ENCODE data around the gene RANBP17. TPM values are rescaled to one million over a fixed set of nuclear protein-coding genes. Genes with fewer than 3 reads are reported as not detected.

The RANBP17 gene
- polyA plus RNA-seq, 1 of the 3 experiments (the other 2 are of a cell fraction): 6.0 TPM

DNA sequence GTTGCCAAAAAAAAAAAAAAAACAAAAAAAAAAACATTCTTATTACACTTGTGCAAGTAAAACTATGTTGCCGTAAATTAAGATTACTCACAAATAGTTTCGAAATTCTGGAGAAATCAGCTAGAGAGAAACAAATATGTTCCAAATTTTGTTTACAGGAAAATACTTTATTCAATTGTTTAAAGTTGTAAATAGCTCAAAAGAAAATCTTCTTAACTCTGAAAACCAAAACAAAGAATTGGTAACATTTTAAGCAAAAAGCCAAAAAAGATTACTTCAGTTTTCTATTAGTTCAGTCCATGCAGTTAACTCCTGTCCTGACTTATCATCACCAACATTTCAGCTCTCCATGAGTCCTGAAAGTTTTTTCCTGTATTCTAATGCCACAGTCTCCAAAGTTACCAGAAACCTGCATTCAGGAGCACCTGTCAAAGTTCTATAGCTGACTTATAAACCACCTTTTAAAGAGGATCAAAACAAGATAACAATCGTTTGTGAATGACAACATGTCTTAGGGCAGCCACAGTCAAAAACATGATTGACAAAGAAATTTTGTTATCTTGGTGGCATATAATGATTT, 194.1 kb downstream of the RANBP17 start:
- ChIA-PET CTCF (no interaction called here), POLR2A (interaction anchor here (1.0 kb wide), 1 partner anchor 36 kb away, joined by 4 read pairs; no protein-coding TSS in a partner anchor)
- Histone ChIP-seq H3K4me1 (ENCODE audit: control insufficient read depth in 1 of 2, insufficient read depth in 2 of 2, low read depth in 1 of 2, low read length in 1 of 2) (no peaks in the 10 kb centered on the region), H3K9ac (no peak overlapping the region), H3K27me3 (ENCODE audit: insufficient read depth) (no peaks in the 10 kb centered on the region), H3K9me3 (peaks cover 13% of the 10 kb centered on the region), H3K4me2 (no peak overlapping the region), H4K20me1 (ENCODE audit: insufficient read depth) (no peaks in the 10 kb centered on the region), H3F3A (replicated peaks; ENCODE audit: insufficient read depth) (no peaks in the 10 kb centered on the region), H2AFZ (ENCODE audit: low read depth) (no peak overlapping the region), H3K4me3 (ENCODE audit: low read depth in 2 of 2, low read length in 1 of 2) (no peak overlapping the region), H3K36me3 (replicated peaks in 1 of 2; ENCODE audit: control insufficient read depth in 1 of 2, insufficient read depth in 2 of 2, low read length in 1 of 2) (peaks cover 0 to 5% of the 10 kb centered on the region in 2 experiments), H3K79me2 (ENCODE audit: insufficient read depth) (no peaks in the 10 kb centered on the region), H3K27ac (ENCODE audit: low read depth in 2 of 2, low read length in 1 of 2) (no peak overlapping the region), H3K9me2 (no peaks in the 10 kb centered on the region)
- no peak for DNase-seq
- TF ChIP-seq CHD2 (IDR thresholded peaks at IDR 0.05; ENCODE audit: low read length, partially characterized antibody): no peak
- WGBS (ENCODE audit: low lambda C conversion rate): 85% methylated on average over 3 of the region's 3 CpGs

DNA sequence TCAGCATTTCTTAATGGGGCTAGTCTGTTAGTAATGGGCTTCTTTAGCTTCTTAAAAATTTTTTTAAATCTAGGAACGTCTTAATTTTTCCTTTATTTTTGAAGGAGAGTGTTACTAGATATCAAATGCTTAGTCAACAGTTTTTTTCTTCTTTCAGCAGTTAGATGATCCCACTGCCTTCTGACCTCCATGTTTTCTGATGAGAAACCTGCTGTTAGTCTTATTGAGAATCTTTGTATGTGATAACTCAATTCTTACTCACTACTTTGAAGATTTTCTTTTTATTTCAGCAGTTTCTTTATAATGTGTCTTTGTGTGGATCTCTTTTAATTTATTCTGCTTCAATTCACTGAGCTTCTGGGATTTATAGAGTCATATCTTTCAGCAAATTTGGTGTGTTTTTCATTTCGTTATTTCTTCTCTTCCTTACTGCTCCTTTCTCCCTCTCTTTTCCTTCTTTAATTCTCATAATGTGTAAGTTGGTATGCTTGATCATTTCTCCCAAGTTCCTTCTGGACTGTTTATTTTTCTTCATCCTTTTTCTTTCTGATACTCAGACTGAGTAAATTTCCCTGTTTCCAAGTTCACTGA, 205.8 kb downstream of the RANBP17 start:
- Histone ChIP-seq H3K36me3 (replicated peaks in 1 of 2; ENCODE audit: control insufficient read depth in 1 of 2, insufficient read depth in 2 of 2, low read length in 1 of 2) (peaks cover 0 to 9% of the 10 kb centered on the region in 2 experiments), H3K4me1 (ENCODE audit: control insufficient read depth in 1 of 2, insufficient read depth in 2 of 2, low read depth in 1 of 2, low read length in 1 of 2) (no peaks in the 10 kb centered on the region), H2AFZ (ENCODE audit: low read depth) (no peak overlapping the region), H3F3A (replicated peaks; ENCODE audit: insufficient read depth) (no peaks in the 10 kb centered on the region), H3K4me2 (no peak overlapping the region), H4K20me1 (ENCODE audit: insufficient read depth) (no peaks in the 10 kb centered on the region), H3K79me2 (ENCODE audit: insufficient read depth) (no peaks in the 10 kb centered on the region), H3K9ac (no peak overlapping the region), H3K4me3 (ENCODE audit: low read depth in 2 of 2, low read length in 1 of 2) (no peak overlapping the region), H3K27ac (ENCODE audit: low read depth in 2 of 2, low read length in 1 of 2) (no peak overlapping the region), H3K9me2 (no peaks in the 10 kb centered on the region), H3K9me3 (peaks cover 20% of the 10 kb centered on the region), H3K27me3 (ENCODE audit: insufficient read depth) (no peaks in the 10 kb centered on the region)
- CTCF ChIA-PET: no interaction called here
- POLR2A ChIA-PET: no interaction called here
- DNase-seq: no peak
- no peak for TF ChIP-seq FOXM1 (IDR thresholded peaks at IDR 0.05; ENCODE audit: low read depth)
- TF ChIP-seq, protein P1, sequence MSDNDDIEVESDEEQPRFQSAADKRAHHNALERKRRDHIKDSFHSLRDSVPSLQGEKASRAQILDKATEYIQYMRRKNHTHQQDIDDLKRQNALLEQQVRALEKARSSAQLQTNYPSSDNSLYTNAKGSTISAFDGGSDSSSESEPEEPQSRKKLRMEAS (IDR thresholded peaks at IDR 0.05; ENCODE audit: low read depth): no peak
- TF ChIP-seq YY1 (IDR thresholded peaks at IDR 0.05; ENCODE audit: low read depth): no peak
- TF ChIP-seq RFX5 (IDR thresholded peaks at IDR 0.05; ENCODE audit: low read length): no peak
- TF ChIP-seq GATA2 (CRISPR knock-in tag; IDR thresholded peaks at IDR 0.05): no peak
- no peak for TF ChIP-seq POLR2AphosphoS5 (IDR thresholded peaks at IDR 0.05; ENCODE audit: low read depth, low read length)
- no peak for TF ChIP-seq RXRA (IDR thresholded peaks at IDR 0.05; ENCODE audit: borderline replicate concordance, low read depth)
- TF ChIP-seq GABPA (IDR thresholded peaks at IDR 0.05; ENCODE audit: low read depth): no peak
- TF ChIP-seq, protein P2, sequence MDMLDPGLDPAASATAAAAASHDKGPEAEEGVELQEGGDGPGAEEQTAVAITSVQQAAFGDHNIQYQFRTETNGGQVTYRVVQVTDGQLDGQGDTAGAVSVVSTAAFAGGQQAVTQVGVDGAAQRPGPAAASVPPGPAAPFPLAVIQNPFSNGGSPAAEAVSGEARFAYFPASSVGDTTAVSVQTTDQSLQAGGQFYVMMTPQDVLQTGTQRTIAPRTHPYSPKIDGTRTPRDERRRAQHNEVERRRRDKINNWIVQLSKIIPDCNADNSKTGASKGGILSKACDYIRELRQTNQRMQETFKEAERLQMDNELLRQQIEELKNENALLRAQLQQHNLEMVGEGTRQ (IDR thresholded peaks at IDR 0.05; ENCODE audit: borderline replicate concordance, low read depth, low read length): no peak
- TF ChIP-seq EP300 (IDR thresholded peaks at IDR 0.05; ENCODE audit: borderline replicate concordance in 1 of 2, low read depth in 1 of 2, low read length in 1 of 2): no peak
- TF ChIP-seq FOXJ3 (CRISPR knock-in tag; IDR thresholded peaks at IDR 0.05): no peak
- TF ChIP-seq, protein P3, sequence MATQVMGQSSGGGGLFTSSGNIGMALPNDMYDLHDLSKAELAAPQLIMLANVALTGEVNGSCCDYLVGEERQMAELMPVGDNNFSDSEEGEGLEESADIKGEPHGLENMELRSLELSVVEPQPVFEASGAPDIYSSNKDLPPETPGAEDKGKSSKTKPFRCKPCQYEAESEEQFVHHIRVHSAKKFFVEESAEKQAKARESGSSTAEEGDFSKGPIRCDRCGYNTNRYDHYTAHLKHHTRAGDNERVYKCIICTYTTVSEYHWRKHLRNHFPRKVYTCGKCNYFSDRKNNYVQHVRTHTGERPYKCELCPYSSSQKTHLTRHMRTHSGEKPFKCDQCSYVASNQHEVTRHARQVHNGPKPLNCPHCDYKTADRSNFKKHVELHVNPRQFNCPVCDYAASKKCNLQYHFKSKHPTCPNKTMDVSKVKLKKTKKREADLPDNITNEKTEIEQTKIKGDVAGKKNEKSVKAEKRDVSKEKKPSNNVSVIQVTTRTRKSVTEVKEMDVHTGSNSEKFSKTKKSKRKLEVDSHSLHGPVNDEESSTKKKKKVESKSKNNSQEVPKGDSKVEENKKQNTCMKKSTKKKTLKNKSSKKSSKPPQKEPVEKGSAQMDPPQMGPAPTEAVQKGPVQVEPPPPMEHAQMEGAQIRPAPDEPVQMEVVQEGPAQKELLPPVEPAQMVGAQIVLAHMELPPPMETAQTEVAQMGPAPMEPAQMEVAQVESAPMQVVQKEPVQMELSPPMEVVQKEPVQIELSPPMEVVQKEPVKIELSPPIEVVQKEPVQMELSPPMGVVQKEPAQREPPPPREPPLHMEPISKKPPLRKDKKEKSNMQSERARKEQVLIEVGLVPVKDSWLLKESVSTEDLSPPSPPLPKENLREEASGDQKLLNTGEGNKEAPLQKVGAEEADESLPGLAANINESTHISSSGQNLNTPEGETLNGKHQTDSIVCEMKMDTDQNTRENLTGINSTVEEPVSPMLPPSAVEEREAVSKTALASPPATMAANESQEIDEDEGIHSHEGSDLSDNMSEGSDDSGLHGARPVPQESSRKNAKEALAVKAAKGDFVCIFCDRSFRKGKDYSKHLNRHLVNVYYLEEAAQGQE (IDR thresholded peaks at IDR 0.05; ENCODE audit: low read depth, low read length): no peak
- WGBS (ENCODE audit: low lambda C conversion rate): 73% methylated on average over 2 of the region's 2 CpGs

All from SK-N-SH (cell line).